HepG2 (cell line): ENCODE data around the gene MXRA7. TPM values are rescaled to one million over a fixed set of nuclear protein-coding genes. Genes with fewer than 3 reads are reported as not detected.

Experiments
- CSRNP2 ChIP-seq: sonication (generic); formaldehyde crosslinking; conservative IDR thresholded peaks from 2 replicates; pipeline ENCODE4 v1.8.0; 2022; ENCODE audit warnings: low read depth, missing genetic modification reagents
- FIP1L1 ChIP-seq: fragments of 200-400 bp; formaldehyde crosslinking; IDR thresholded peaks from 2 replicates; pipeline ENCODE4 v1.6.1; 2018; ENCODE audit warnings: low read depth, mild to moderate bottlenecking, low read length, moderate library complexity, borderline replicate concordance; ENCODE audit not compliant: insufficient read depth
- FLYWCH1 ChIP-seq: sonication (generic); formaldehyde crosslinking; IDR thresholded peaks from 2 replicates; pipeline ENCODE4 v1.8.1; 2023; ENCODE audit warnings: mild to moderate bottlenecking, missing genetic modification reagents
- KDM4B ChIP-seq: sonication (generic); formaldehyde crosslinking; IDR thresholded peaks from 2 replicates; pipeline ENCODE4 v1.4.0; 2020; ENCODE audit warnings: missing genetic modification reagents
- MXD1 ChIP-seq: sonication (generic); formaldehyde crosslinking; IDR thresholded peaks from 2 replicates; pipeline ENCODE4 v1.4.0; 2020; ENCODE audit warnings: mild to moderate bottlenecking, missing genetic modification reagents
- PATZ1 ChIP-seq: sonication (generic); formaldehyde crosslinking; IDR thresholded peaks from 2 replicates; pipeline ENCODE4 v1.4.0; 2020; ENCODE audit warnings: missing genetic modification reagents
- RFXANK ChIP-seq: IDR thresholded peaks from 2 replicates; pipeline ENCODE4 v1.6.1; 2016
- XBP1 ChIP-seq: sonication (generic); formaldehyde crosslinking; IDR thresholded peaks from 2 replicates; pipeline ENCODE4 v1.5.0; 2020; ENCODE audit warnings: missing genetic modification reagents
- ZBTB43 ChIP-seq: sonication (generic); formaldehyde crosslinking; conservative IDR thresholded peaks from 2 replicates; pipeline ENCODE4 v1.4.0; 2020; ENCODE audit warnings: missing genetic modification reagents
- ZNF275 ChIP-seq: sonication (generic); formaldehyde crosslinking; IDR thresholded peaks from 2 replicates; pipeline ENCODE4 v1.8.0; 2022; ENCODE audit warnings: missing genetic modification reagents, mild to moderate bottlenecking, inconsistent platforms, borderline replicate concordance
- ZNF414 ChIP-seq: sonication (generic); formaldehyde crosslinking; IDR thresholded peaks from 2 replicates; pipeline ENCODE4 v1.5.0; 2020; ENCODE audit warnings: missing genetic modification reagents
- ZNF496 ChIP-seq: sonication (generic); formaldehyde crosslinking; IDR thresholded peaks from 2 replicates; pipeline ENCODE4 v1.8.1; 2023; ENCODE audit warnings: mild to moderate bottlenecking, moderate library complexity, missing genetic modification reagents; ENCODE audit not compliant: insufficient replicate concordance
- ZNF567 ChIP-seq: sonication (generic); formaldehyde crosslinking; IDR thresholded peaks from 2 replicates; pipeline ENCODE4 v1.8.1; 2023; ENCODE audit warnings: mild to moderate bottlenecking, missing genetic modification reagents, borderline replicate concordance
- ZNF577 ChIP-seq: sonication (generic); formaldehyde crosslinking; IDR thresholded peaks from 2 replicates; pipeline ENCODE4 v1.4.0; 2020; ENCODE audit warnings: mild to moderate bottlenecking, low read depth, missing genetic modification reagents, borderline replicate concordance
- ZNF589 ChIP-seq: sonication (generic); formaldehyde crosslinking; conservative IDR thresholded peaks from 2 replicates; pipeline ENCODE4 v1.8.0; 2022; ENCODE audit warnings: mild to moderate bottlenecking, moderate library complexity, missing genetic modification reagents
- ZNF776 ChIP-seq: sonication (generic); formaldehyde crosslinking; IDR thresholded peaks from 2 replicates; pipeline ENCODE4 v1.4.0; 2020; ENCODE audit warnings: mild to moderate bottlenecking, missing genetic modification reagents
- polyA plus RNA-seq, 8 experiments: library from polyadenylated mRNA; depleted of rRNA in 3 of 8; stranded (reverse) in 7 of 8; unstranded in 1 of 8; fragments of >200 nt; fragmentation: Illumina TruSeq in 4 of 8; extraction: Trizol in 4 of 8; gene quantifications; 2 replicates each; pipeline versions ENCODE4 v1.2.1 to v1.2.3, GENCODE V29; 2011 to 2016; ENCODE audit warnings: low read depth in 4 of 8, missing spikeins in 1 of 8, mixed read lengths in 1 of 8; ENCODE audit not compliant: insufficient read depth in 1 of 8
- total RNA-seq, 5 experiments: library from RNA; depleted of rRNA; stranded (reverse); fragments of >200 nt; fragmentation: Illumina TruSeq; extraction: Trizol; gene quantifications; 2 replicates each; pipeline ENCODE4 v1.2.3, GENCODE V29; 2016; ENCODE audit warnings: low read depth in 1 of 5

Gene MXRA7
- total and polyA plus RNA-seq, 2 of the 13 experiments (the other 11 are each of a cell fraction or from before 2014, with no cell fraction given): 44.8 to 112 TPM

- TF ChIP-seq CSRNP2 (CRISPR knock-in tag) (no peak), XBP1 (no peak), ZNF589 (0 out of 2 replicates have a peak, but pooled peaks have one; percentile 64), ZNF275 (CRISPR knock-in tag) (peak; percentile 68; the same call in 1 of the 2 replicates), PATZ1 (CRISPR knock-in tag) (peak; percentile 82), KDM4B (CRISPR knock-in tag) (0 out of 2 replicates have a peak, but pooled peaks have one; percentile 48), ZNF496 (CRISPR knock-in tag) (no peak), ZNF414 (CRISPR knock-in tag) (peak; percentile 68; the same call in 1 of the 2 replicates), FLYWCH1 (CRISPR knock-in tag) (no peak), ZNF776 (peak; percentile 67; the same call in 1 of the 2 replicates), FIP1L1 (no peak), ZBTB43 (CRISPR knock-in tag) (peak; percentile 21; the same call in 1 of the 2 replicates), RFXANK (CRISPR knock-in tag) (no peak; the same call in 1 of the 2 replicates), MXD1 (CRISPR knock-in tag) (no peak; the same call in 1 of the 2 replicates), ZNF577 (CRISPR knock-in tag) (no peak), ZNF567 (no peak)
These were observed 39.4 kb downstream of the MXRA7 start (continued) for GRCh38 chr17:76671123-76671911.
